Measurements from ENCODE around the gene ASB2. TPM values are rescaled to one million over a fixed set of nuclear protein-coding genes. Genes with fewer than 3 reads are reported as not detected.

The ASB2 gene
- total RNA-seq, 4 donors from 2014 or later = 22.1 to 35.8 (median 27.9) TPM

DNA sequence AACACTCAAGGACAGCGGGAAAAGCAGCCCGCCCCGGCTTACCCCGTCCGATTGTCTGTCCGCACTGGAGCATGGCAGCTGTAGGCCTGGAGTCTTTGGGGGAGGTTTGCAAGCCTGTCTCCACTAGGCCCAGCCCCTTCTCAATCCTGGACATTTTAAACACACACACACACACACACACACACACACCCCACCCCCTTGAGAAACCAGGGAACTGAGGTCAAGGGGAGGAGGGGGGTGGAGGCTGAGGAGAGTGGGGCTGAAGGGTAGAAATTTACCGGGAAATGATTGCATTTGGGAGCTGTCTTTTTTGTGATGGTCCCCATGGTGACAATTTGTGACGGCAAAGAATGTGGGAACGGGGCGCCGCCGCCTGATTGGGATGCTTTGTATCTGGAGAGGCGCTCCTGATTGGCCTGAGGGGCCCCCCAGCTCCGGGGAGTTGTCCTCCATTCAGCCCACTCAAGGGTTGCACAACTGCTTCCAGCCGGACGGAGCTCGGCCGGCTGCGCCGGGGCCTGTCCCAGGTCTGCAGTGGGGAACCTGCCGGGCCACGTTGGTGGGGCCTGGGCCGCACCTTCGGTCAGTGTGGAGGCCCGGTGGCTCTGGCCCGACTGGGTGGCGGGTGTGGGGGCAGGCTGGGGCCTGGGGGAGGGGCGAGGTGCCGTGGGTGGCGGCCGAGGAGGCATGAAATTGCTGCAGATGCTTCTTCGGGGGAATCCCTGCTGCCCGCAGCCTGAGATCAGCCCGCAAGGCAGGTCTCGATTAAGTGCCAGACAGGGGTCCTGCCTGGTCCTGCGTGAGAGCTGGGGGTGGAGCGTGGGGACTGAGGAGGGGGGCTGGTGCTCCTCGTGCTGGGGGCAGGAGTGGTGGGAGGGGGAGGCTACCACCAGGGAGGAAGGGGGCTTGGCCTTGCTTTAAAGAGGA is 49.2 kb downstream of the ASB2 start, which contains the start of gene FAM181A:
Gene FAM181A (plus strand): TSS at position 472 of the 927 bp plus-strand sequence. CDS start 942 bp downstream, outside the sequence.
- intact Hi-C loops (cut with DNase I; ENCODE audit: low total_unique reads) = no loop called here
- Histone ChIP-seq H3K27me3 (no peaks in the 10 kb centered on the region), H3K4me1 (no peaks in the 10 kb centered on the region), H3K9me3 (no peaks in the 10 kb centered on the region), H3K4me3 (no peak within 1 kb of the TSS), H3K36me3 (no peaks in the 10 kb centered on the region), H3K27ac (no peak within 1 kb of the TSS)
- TF ChIP-seq POLR2A (IDR thresholded peaks at IDR 0.05) (no peak), CTCF (IDR thresholded peaks at IDR 0.05) (no peak), POLR2AphosphoS5 (IDR thresholded peaks at IDR 0.05) (no peak), EP300 (IDR thresholded peaks at IDR 0.05; ENCODE audit: low read depth) (no peak)
- WGBS, 2 donors (ENCODE audit: low coverage in 1 of 2) = 70 to 76% methylated on average over 4 to 35 of the region's 38 CpGs
- DNase-seq = no peak
- in situ Hi-C loops (cut with MboI; ENCODE audit: low pct_ligation_motif_present in 1 of 4, low pct_unique_long_range_greater_than_20kb in 1 of 4, low sequenced_read_pairs in 3 of 4) = no loop called here

DNA sequence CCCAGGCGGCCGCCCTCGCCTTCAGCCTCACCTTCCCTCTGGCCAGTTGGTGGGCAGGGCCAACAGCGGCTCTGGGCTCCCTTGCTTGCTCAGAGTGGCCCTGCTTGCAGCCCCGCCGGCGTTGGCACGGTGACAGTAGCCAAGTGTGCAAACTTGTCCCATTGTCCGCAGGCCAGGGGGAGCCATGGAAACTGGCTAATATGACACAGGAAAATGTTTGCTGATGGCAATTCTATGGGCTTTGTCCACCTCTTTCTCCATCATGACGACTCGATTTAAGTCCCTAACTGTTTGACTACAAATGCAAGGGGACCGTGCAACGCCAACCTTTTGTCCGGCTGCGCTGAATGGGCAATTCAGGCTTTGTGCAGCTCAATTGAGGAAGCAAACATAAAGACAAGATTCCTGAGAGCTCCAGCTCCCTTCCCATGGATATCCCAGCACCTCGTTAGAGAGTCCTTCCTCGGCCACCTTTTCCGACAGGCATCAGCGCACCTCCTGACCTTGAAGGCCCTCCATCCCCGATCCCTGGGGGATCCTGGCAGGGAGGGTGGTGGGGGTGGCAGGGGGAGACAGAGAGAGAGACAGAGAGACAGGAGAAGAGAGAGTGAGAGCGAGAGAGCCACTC is 50.0 kb downstream of the ASB2 start:
- H3K27me3 ChIP-seq = no peaks in the 10 kb centered on the region
- intact Hi-C loops (cut with DNase I; ENCODE audit: low total_unique reads) (no loop called here), in situ Hi-C loops (cut with MboI; ENCODE audit: low pct_ligation_motif_present in 1 of 4, low pct_unique_long_range_greater_than_20kb in 1 of 4, low sequenced_read_pairs in 3 of 4) (no loop called here)
- H3K36me3 ChIP-seq = no peaks in the 10 kb centered on the region
- H3K27ac ChIP-seq = no peak overlapping the region
- WGBS, 2 donors (ENCODE audit: low coverage in 1 of 2) = 83% methylated on average over 21 of the region's 21 CpGs; no CpG with 5 or more reads in 1 of the 2 donors
- H3K9me3 ChIP-seq = no peaks in the 10 kb centered on the region
- DNase-seq = no peak
- TF ChIP-seq EP300 (IDR thresholded peaks at IDR 0.05; ENCODE audit: low read depth) (no peak), POLR2AphosphoS5 (IDR thresholded peaks at IDR 0.05) (no peak), POLR2A (IDR thresholded peaks at IDR 0.05) (no peak), CTCF (IDR thresholded peaks at IDR 0.05) (no peak)
- no peaks in the 10 kb centered on the region for H3K4me1 ChIP-seq
- H3K4me3 ChIP-seq = no peak overlapping the region

DNA sequence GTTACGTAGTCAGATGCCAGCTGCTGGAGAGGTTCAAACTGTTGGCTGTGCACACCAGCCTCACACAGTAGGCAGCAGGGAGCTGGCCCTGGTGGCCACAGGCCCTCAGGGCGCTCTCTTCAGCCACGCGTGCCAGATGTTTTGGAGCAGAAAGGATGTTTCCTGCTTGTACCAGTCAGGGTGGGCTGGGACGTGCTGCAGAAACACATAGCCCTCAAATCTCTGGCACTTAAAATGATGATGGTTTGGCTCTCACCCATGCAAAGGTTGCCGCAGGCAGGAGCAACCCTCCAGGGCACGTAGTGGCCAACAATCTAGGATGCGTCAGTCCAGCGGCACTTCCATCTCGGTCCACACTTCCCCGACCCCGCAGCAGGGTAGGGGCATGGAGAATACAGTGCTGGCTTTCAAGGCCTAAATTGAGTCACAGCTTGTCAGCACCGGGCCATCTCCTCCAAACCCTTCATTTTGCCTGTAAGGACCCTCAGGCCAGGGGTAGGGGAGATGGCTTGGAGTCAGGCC is 50.9 kb downstream of the ASB2 start:
- no peaks in the 10 kb centered on the region for H3K9me3 ChIP-seq

More for the DNA sequence above, 50.9 kb downstream of the ASB2 start:
- TF ChIP-seq EP300 (IDR thresholded peaks at IDR 0.05; ENCODE audit: low read depth) = no peak
- TF ChIP-seq CTCF (IDR thresholded peaks at IDR 0.05) = no peak
- TF ChIP-seq POLR2AphosphoS5 (IDR thresholded peaks at IDR 0.05) = no peak
- no peak for TF ChIP-seq POLR2A (IDR thresholded peaks at IDR 0.05)
- H3K4me1 ChIP-seq = no peaks in the 10 kb centered on the region
- intact Hi-C loops (cut with DNase I; ENCODE audit: low total_unique reads) (no loop called here), in situ Hi-C loops (cut with MboI; ENCODE audit: low pct_ligation_motif_present in 1 of 4, low pct_unique_long_range_greater_than_20kb in 1 of 4, low sequenced_read_pairs in 3 of 4) (no loop called here)
- 80 to 88% methylated on average over 1 to 13 of the region's 13 CpGs for WGBS, 2 donors (ENCODE audit: low coverage in 1 of 2)
- no peaks in the 10 kb centered on the region for H3K36me3 ChIP-seq
- no peak overlapping the region for H3K4me3 ChIP-seq
- no peak for DNase-seq
- H3K27me3 ChIP-seq = no peaks in the 10 kb centered on the region
- H3K27ac ChIP-seq = no peak overlapping the region
